Testis (tissue), 2 donors: ENCODE measurements around the gene PYCR2.

Experiments used
- CTCF ChIP-seq, 3 experiments: fragments of 450-650 bp in 2 of 3; fragments of 200-600 bp in 1 of 3; sonication (generic) in 1 of 3; IDR thresholded peaks; one replicate each; pipeline ENCODE4 v1.5.1; 2016 to 2019; ENCODE audit warnings: antibody characterized with exemption in 3 of 3, mild to moderate bottlenecking in 2 of 3, moderate library complexity in 1 of 3
- POLR2A ChIP-seq: fragments of 450-650 bp; IDR thresholded peaks from one replicate; pipeline ENCODE4 v1.6.1; 2017; ENCODE audit warnings: antibody characterized with exemption, mild to moderate bottlenecking, moderate library complexity

GRCh38 chr1:225936523-225936922 is 12.5 kb upstream of the PYCR2 start:
- TF ChIP-seq CTCF (IDR thresholded peaks at IDR 0.05) = no peak
- no peak for TF ChIP-seq POLR2A
